Measurements from ENCODE around the gene NPAS3.

GRCh38 chr14:33650430-33650829 is 711.8 kb downstream of the NPAS3 start:
- TF ChIP-seq POLR2A (IDR thresholded peaks at IDR 0.05) (no peak), CTCF (IDR thresholded peaks at IDR 0.05) (no peak)

All from uterus (tissue), 2 donors.